IMR-90 (cell line): ENCODE measurements around the gene MID2.
"Not testable (repeated sequence)": the region's sequence is repeated elsewhere in the genome, so short reads cannot be mapped to it uniquely, and the experiment has no call there.

ENCODE experiments used
- CHD1 ChIP-seq: IDR thresholded peaks from 2 replicates; pipeline ENCODE4 v1.6.1; 2012; ENCODE audit warnings: low read depth, low read length, improper control_type of control experiment
- CTCF ChIP-seq: conservative IDR thresholded peaks from 2 replicates; pipeline ENCODE4 v1.5.1; 2012; ENCODE audit warnings: mild to moderate bottlenecking, low read depth, low read length, improper control_type of control experiment
- FOS ChIP-seq: fragments of 150-350 bp; IDR thresholded peaks from 2 replicates; pipeline ENCODE4 v1.6.1; 2016; ENCODE audit warnings: low read depth, low read length
- MAFK ChIP-seq: IDR thresholded peaks from 2 replicates; pipeline ENCODE4 v1.6.1; 2012; ENCODE audit warnings: low read depth, low read length, improper control_type of control experiment
- MXI1 ChIP-seq: IDR thresholded peaks from 2 replicates; pipeline ENCODE4 v1.6.1; 2012; ENCODE audit warnings: low read depth, mild to moderate bottlenecking, low read length, moderate library complexity, borderline replicate concordance
- POLR2A ChIP-seq: IDR thresholded peaks from 2 replicates; pipeline ENCODE4 v1.6.1; 2012; ENCODE audit warnings: mild to moderate bottlenecking, low read depth, low read length
- RAD21 ChIP-seq: IDR thresholded peaks from 2 replicates; pipeline ENCODE4 v1.6.1; 2012; ENCODE audit warnings: low read length, improper control_type of control experiment

DNA sequence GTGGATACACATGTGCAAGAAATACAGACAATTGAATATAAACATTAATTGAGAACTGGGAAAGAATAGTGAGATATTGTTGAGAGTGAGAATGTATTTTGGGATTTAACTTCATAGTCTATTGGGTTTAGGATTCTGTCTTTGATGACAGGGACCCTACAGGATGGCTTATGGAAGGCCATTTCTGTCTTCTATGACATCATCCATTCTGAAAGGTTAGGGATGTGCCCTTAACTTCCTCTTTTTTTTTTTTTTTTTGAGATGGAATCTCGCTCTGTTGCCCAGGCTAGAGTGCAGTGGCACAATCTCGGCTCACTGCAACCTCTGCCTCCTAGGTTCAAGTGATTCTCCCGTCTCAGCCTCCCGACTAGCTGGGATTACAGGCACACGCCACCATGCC is 31.4 kb downstream of the MID2 start:
- TF ChIP-seq CTCF, POLR2A, CHD1, MAFK, MXI1, RAD21, FOS: not testable (repeated sequence)
